Cardiac septum (tissue), 1 donor: ENCODE measurements around the gene SPOUT1. TPM values are rescaled to one million over a fixed set of nuclear protein-coding genes. Genes with fewer than 3 reads are reported as not detected.
"Not testable (repeated sequence)": the region's sequence is repeated elsewhere in the genome, so short reads cannot be mapped to it uniquely, and the experiment has no call there.

Experiments
- DNase-seq: peaks from one replicate; pipeline ENCODE4 v3.0.0-alpha.2; 2020; ENCODE audit warnings: low spot score
- intact Hi-C: fragments of 100-400 bp; cut with DNase I; formaldehyde crosslinking; loops from one replicate; pipeline ENCODE4 v1.14.0; 2022
- long read RNA-seq: library from polyadenylated mRNA; unstranded; transcript quantifications from one replicate; pipeline ENCODE4 v2.0.0, GENCODE V29; 2021
- total RNA-seq: library from RNA; stranded (reverse); fragmentation: NEBNext Ultra II Directional; extraction: Animal tissue kit (Norgen Biotek cat#: 25700); gene quantifications from one replicate; pipeline ENCODE4 v1.2.1, GENCODE V29; 2021
- donor health status: DM: no; HTN: no; CAD: no.

Gene SPOUT1
- total RNA-seq: 18.0 TPM
- long read RNA-seq, full-length matches to known transcripts: 30 of 47 reads
- long read RNA-seq, partial matches to known transcripts: 1 of 47 reads
- long read RNA-seq, other reads (novel, unspliced or antisense): 16 of 47 reads

GRCh38 chr9:128829477-128830251 is at the start of gene SPOUT1:
TSS of gene SPOUT1 (minus strand) at chr9:128829794. CDS start at chr9:128829780, 14 bp downstream.
- intact Hi-C loops: no loop called here
- DNase-seq: peak; percentile 97

- intact Hi-C loops: no loop called here
- DNase-seq: no peak
Measured at GRCh38 chr9:128877852-128878251, 48.3 kb upstream of the SPOUT1 start.

- intact Hi-C loops, DNase-seq: not testable (repeated sequence)
Measured at GRCh38 chr9:128870941-128871265, 41.3 kb upstream of the SPOUT1 start.

- intact Hi-C loops: no loop called here
- no peak for DNase-seq
Measured at GRCh38 chr9:128870128-128870940, 40.7 kb upstream of the SPOUT1 start.

- DNase-seq: peak; percentile 89
- intact Hi-C loops: loop anchor here (1.0 kb wide), 1 partner anchor 65 kb away; no protein-coding TSS in a partner anchor
Measured at GRCh38 chr9:128863647-128864046, 34.1 kb upstream of the SPOUT1 start.

GRCh38 chr9:128862401-128862851 is 32.8 kb upstream of the SPOUT1 start:
- DNase-seq: no peak
- intact Hi-C loops: no loop called here

- intact Hi-C loops: no loop called here
- DNase-seq: no peak
Measured at GRCh38 chr9:128861501-128861900, 31.9 kb upstream of the SPOUT1 start.

GRCh38 chr9:128860937-128861336 is 31.3 kb upstream of the SPOUT1 start:
- intact Hi-C loops: no loop called here
- no peak for DNase-seq

GRCh38 chr9:128858476-128858875 is 28.9 kb upstream of the SPOUT1 start:
- intact Hi-C loops, DNase-seq: not testable (repeated sequence)

- DNase-seq, intact Hi-C loops: not testable (repeated sequence)
Measured at GRCh38 chr9:128854454-128854853, 24.9 kb upstream of the SPOUT1 start.

GRCh38 chr9:128852646-128853045 is 23.1 kb upstream of the SPOUT1 start:
- intact Hi-C loops, DNase-seq: not testable (repeated sequence)

- intact Hi-C loops, DNase-seq: not testable (repeated sequence)
Measured at GRCh38 chr9:128851779-128852600, 22.4 kb upstream of the SPOUT1 start.

- intact Hi-C loops, DNase-seq: not testable (repeated sequence)
Measured at GRCh38 chr9:128851024-128851423, 21.4 kb upstream of the SPOUT1 start.

GRCh38 chr9:128847803-128848202 is 18.2 kb upstream of the SPOUT1 start:
- no peak for DNase-seq
- intact Hi-C loops: no loop called here

- intact Hi-C loops: no loop called here
- DNase-seq: no peak
Measured at GRCh38 chr9:128846680-128847030, 17.1 kb upstream of the SPOUT1 start.

- intact Hi-C loops: no loop called here
- no peak for DNase-seq
Measured at GRCh38 chr9:128845186-128845931, 15.8 kb upstream of the SPOUT1 start.

- DNase-seq, intact Hi-C loops: not testable (repeated sequence)
Measured at GRCh38 chr9:128843171-128843570, 13.6 kb upstream of the SPOUT1 start.

GRCh38 chr9:128841694-128842492 is 12.3 kb upstream of the SPOUT1 start:
- DNase-seq: no peak
- intact Hi-C loops: no loop called here
